ENCODE measurements around the gene WBP1L.
"Not testable (repeated sequence)": the region's sequence is repeated elsewhere in the genome, so short reads cannot be mapped to it uniquely, and the experiment has no call there.

The WBP1L gene
- long read RNA-seq, donor 1, transcript WBP1L-203 (4 exons, 1,428 nt): major isoform, 9 of 9 reads
- long read RNA-seq, donor 1, partial matches to known transcripts: 0 of 9 reads
- long read RNA-seq, donor 1, other reads (novel, unspliced or antisense): 0 of 9 reads
- long read RNA-seq, donor 2, full-length matches to known transcripts: 10 of 31 reads
- long read RNA-seq, donor 2, partial matches to known transcripts: 21 of 31 reads
- long read RNA-seq, donor 2, other reads (novel, unspliced or antisense): 0 of 31 reads
- long read RNA-seq, donor 3, full-length matches to known transcripts: 9 of 9 reads
- long read RNA-seq, donor 3, partial matches to known transcripts: 0 of 9 reads
- long read RNA-seq, donor 3, other reads (novel, unspliced or antisense): 0 of 9 reads
- long read RNA-seq, donor 4, full-length matches to known transcripts: 9 of 14 reads
- long read RNA-seq, donor 4, partial matches to known transcripts: 5 of 14 reads
- long read RNA-seq, donor 4, other reads (novel, unspliced or antisense): 0 of 14 reads
- long read RNA-seq, donor 5, transcript WBP1L-203 (4 exons, 1,428 nt): major isoform, 5 of 5 reads
- long read RNA-seq, donor 5, partial matches to known transcripts: 0 of 5 reads
- long read RNA-seq, donor 5, other reads (novel, unspliced or antisense): 0 of 5 reads
- long read RNA-seq, donor 6, partial matches to known transcripts: 0 of 3 reads
- long read RNA-seq, donor 6, other reads (novel, unspliced or antisense): 0 of 3 reads
- long read RNA-seq, donor 7, full-length matches to known transcripts: 12 of 22 reads
- long read RNA-seq, donor 7, partial matches to known transcripts: 10 of 22 reads
- long read RNA-seq, donor 7, other reads (novel, unspliced or antisense): 0 of 22 reads
- long read RNA-seq, donor 8, full-length matches to known transcripts: 16 of 16 reads
- long read RNA-seq, donor 8, partial matches to known transcripts: 0 of 16 reads
- long read RNA-seq, donor 8, other reads (novel, unspliced or antisense): 0 of 16 reads

DNA sequence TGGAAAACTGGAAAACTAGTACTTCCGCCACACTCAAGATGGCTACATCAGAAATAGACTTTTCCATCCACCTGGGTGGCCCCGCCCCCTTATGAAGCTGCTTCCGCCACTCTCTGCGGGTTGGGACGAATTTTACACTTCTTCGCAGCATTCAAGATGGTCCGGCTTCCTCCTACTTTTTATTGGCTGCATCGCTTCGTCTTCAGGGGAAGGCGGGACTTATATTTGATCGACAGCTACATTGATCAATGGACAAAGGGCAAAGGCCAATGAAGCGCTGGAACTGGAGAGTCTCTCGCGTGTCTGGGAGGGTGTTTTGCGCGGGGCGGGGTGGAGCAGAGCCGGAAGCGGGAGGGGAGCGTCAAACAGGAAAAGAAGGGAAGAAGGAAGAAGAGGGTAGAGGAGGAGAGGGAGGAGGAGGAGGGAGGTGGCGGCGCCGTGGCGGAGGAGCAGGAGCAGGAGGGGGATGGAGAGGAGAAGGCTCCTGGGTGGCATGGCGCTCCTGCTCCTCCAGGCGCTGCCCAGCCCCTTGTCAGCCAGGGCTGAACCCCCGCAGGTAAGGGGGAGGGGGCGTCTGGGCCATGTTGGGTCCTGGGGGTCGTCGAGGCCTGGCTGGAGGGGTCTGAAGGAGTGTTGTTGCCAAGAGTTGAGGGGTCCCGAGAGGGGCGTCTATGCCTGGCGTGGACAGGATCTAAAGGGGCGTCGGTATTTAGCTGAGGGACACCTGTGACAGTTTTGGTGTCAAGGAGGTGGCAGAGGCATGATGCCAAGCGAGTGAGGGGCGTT, at the start of gene WBP1L:
WBP1L (plus strand) TSS at position 361 of the 786 bp plus-strand sequence; CDS start at position 467, 106 bp downstream.
- peak; percentile 87 for DNase-seq

DNA sequence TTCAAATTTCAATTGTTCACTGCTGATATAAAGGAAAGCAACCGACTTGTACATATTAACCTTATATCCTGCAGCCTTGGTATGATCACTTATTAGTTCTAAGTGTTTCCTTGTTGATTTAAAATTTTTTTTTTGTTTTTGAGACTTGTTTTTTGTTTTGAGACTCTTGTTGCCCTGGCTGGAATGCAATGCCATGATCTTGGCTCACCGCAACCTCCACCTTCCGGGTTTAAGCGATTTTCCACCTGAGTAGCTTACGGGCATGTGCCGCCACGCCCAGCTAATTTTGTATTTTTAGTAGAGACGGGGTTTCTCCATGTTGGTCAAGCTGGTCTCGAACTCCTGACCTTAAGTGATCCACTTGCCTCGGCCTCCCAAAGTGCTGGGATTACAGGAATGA, 48.3 kb upstream of the WBP1L start:
- not testable (repeated sequence) for DNase-seq

DNA sequence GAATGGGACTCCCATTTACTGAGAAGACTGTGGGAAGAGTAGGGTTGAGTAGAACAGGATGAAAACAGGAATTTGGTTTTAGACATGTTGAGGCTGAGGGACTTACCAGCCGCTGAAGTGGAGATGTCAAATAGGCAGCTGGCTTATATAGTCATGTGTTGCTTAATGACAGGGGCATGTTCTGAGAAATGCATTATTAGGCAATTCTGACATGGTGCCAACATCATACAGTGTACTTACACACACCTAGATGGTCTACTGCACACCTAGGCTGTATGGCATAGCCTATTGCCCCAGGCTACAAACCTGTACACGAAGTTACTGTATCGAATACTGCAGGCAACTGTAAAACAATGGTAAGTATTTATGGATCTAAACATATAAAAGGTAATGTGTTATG, 47.0 kb upstream of the WBP1L start:
- no peak for DNase-seq

GRCh38 chr10:102698894-102699293, 44.9 kb upstream of the WBP1L start:
- no peak for DNase-seq

DNA sequence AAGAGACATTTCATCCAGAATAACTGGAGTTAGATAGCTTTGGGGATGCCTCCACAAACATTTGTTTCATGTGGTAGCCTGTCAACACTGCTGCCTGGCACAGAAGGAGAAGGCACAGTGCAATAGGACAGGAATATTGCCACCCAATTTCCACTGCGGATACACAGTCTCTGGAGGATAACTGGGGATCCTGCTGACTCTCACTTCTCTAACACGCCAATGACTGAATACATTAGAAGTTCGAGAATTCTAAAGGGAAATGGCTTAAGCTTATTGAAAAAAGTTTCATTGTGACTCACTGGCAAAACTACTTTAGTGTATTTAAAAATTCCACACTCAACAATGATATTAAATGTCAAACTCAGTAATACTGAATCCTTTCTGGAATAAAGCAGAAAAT, 42.5 kb upstream of the WBP1L start:
- no peak for DNase-seq

DNA sequence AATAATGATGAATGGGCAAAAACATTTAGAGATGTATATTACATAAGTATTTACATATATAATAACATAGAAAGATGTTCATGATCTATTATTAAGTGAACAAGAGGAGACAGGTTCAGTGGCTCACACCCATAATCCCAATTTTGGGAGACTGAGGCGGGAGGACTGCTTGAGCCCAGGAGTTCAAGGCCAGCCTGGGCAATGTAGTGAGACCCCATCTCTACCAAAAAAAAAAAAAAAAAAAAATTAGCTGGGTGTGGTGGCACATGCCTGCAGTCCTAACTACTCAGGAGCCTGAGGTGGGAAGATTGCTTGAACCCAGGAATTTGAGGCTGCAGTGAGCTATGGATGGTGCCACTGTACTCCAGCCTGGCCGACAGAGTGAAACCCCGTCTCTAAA, 42.0 kb upstream of the WBP1L start:
- DNase-seq: no peak

- DNase-seq: no peak
Measured at GRCh38 chr10:102702742-102703141, 41.0 kb upstream of the WBP1L start.

- no peak for DNase-seq
Measured at GRCh38 chr10:102704915-102705314, 38.8 kb upstream of the WBP1L start.

DNA sequence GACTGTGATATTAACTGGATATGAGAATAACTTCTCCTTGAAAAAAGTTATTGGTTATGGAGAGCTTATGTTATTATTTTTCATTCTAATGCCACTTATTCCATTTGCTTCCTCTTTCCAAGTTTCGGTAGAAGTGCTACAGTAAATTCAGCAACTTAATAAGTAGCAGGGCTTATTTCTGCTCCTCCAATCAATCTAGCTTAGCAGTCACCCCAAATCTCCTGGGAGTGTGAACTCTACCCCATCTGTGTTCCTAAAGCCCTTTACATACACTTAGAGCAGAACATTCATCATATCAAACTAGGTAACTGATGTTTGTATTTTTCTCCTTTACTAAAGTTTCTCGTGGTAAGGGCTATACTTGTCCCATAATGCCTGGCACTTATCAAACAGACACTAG, 38.2 kb upstream of the WBP1L start:
- DNase-seq: no peak

DNA sequence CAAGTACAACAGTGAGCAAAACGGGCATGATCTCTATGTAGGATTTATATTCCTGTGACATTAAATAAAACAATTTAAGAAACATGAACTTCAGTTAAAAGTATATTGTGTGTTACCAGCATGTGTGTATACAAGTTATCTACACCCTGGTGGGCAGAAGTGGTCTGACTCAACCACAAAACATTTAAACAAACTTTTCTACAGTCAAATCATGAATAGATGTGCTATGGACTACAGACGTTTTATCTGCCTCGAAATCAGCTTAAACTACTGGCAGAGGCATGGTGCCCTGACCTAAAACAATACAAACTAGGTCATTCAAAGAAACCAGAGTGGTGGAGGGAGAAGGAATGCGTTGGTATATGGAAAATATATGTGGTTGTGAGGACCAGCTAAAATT, 33.1 kb upstream of the WBP1L start:
- no peak for DNase-seq

DNA sequence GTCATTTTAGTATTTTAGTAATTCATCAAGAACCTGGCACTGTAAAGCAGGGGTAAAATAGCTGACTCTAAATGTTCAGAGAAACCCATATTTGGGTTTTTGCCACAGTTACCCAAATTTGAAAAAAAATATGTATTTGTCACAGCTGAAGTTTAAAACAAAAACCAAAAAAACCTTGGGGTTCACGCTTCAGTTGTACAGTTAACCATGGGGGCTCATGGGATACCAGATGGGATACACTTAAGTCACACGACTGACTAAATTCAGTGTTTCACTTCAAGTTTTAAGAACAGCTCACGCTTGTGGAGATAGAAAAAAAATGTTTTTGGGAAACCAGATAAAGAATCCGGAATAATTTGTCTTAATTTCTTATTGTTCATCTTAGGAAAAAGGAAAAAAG, 31.7 kb upstream of the WBP1L start:
- DNase-seq: no peak

DNA sequence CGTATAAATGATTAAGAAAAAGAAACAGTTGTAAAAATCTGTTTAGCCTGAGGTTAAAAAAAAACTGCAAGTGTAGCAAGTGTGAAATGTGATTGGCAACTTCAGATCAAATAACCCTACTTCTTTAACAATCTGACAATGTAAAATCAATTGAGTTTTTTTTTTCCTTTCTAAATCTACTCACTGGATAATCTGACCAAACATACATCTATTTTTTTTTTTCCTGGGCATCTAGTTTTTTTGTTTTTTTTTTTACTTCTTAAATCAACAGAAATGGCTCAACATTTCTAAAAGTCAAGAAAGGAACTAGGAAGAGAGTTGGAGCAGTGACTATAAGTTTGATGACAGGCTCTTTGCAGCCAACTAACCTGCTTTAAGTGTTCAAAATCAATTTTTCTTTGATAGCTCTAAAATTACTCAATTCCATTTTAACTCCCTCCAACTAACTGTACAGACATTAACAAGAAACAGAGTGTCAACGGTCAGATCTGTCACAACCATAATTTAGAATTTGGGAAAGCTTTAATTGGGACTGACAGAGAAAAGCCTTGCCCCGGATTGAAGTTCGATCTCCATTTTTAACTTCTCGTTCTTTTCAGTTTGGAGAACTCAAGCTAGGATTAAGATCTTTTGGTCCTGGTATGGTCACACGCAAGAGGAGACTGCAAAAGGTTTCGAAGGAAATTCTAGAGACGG, 30.8 kb upstream of the WBP1L start:
- no peak for DNase-seq

DNA sequence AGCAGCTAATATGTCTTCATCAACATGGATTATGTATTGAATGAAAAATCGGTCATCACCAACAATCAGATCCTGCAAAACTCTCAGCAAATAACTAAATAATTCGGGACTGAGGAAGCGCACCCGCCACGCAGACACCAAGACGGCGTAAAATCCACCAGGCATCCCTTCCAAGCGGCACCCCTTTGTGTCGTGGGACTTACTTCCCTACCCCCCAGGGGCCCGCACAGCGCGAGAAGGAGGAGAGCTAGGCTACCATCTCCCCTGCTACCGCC, 30.3 kb upstream of the WBP1L start:
- no peak for DNase-seq

DNA sequence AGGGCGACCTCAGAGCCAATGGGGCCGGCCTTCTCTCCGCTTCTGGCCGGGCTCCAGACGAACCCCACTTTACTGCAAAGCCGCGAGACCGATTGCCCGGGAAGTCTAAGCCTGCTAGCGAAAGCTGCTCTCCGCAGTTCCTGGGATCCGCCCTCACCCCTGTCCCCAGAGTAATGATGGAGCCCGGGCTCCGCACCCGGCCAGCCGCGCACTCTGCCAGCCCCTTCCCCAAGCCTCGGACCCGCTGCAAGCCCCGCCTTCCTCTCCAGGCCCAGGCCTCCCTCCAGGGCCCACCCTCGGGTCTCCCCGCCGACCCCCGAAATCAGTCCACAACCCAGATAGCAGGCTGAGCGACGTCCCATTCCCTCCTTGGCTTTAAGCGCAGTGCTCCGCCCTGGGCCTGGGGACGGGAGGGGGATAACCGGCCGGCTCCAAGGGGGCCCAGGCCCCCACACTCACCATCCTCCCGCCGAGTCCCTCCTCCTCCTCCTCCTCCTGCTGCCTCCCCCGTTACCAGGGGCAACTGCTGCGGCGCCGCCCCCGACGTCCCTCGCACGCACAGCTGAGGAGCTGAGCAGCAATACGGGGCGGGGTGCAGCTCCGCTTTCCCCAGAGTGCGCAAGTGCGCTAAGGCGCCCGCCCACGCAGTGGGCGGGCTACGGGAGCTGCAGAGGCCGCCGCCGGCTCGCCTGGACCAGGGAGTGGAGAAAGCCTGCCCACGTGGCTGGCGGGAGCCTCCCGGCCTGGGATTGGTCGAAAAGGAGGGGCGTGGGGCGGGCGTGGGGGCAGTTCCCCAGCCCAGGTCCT, 29.7 kb upstream of the WBP1L start, which contains the start of gene ARL3:
ARL3 (minus strand) TSS at position 584 of the 807 bp plus-strand sequence; CDS start at position 462, 122 bp downstream.
- DNase-seq: peak; percentile 99

GRCh38 chr10:102714621-102715455, 28.9 kb upstream of the WBP1L start, which contains the start of gene SFXN2:
Gene SFXN2, plus strand, starts transcription at chr10:102714636. Its CDS starts 12,001 bp downstream, at chr10:102726637.
- DNase-seq: peak; percentile 93

DNA sequence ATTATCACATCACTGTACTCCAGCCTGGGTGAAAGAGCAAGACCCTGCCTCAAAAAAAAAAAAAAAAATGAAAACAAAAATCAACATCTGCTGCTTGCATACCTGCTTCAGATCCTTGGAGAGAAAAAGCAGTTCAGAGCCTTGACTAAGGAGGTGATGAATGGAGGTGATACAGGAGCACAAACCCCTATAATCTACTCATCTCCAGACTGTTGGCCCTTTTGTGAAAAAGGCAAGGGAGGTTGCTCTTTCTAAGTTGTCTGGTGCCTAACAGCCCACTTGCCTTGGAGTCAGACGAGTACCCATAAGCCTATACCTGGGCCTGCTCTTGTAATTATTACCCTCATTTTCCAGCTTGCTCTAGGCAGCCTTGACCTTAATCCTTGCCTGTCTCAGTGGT, 27.9 kb upstream of the WBP1L start:
- DNase-seq: no peak

- DNase-seq: not testable (repeated sequence)
Measured at GRCh38 chr10:102716900-102717565, 26.7 kb upstream of the WBP1L start.

DNA sequence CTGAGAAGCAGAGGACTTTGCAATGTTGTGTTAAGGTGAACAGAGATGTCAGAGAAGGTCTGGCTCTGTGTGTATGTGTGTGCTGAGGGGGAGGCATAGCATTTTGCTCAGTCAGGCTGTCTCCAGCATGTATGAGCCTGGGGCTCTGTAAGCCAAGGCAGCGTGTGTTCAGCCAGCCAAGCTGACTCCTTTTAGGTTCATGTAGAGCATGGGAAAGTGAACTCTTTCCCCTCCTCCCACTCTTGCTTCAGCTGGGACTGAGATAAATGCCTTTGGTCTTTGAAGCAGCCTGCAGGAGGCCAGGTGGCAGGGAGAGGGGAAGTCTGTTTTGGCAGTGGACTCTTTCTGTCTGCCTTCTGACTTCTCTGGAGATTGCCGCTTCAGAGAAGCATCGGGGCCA, 25.5 kb upstream of the WBP1L start:
- peak; percentile 67 for DNase-seq

DNA sequence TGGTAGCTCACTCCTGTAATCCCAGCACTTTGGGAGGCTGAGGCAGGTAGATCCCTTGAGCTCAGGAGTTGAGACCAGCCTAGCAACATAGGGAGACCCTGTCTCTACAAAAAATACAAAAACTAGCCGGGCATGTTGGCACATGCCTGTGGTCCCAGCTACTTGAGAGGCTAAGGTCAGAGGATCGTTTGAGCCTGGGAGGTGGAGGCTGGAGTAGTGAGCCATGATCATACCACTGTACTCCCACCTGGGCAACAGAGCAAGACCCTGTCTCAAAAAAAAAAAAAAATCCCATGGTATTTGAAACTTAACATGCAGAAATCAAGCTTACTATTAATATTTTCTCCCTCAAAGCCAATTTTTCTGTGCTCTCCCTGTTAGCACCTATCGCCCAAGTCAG, 23.4 kb upstream of the WBP1L start:
- DNase-seq: no peak

All from right kidney (tissue), 9 donors.